Neural progenitor cell (in vitro differentiated cells): ENCODE data around the gene OR10R2.

ENCODE experiments used
- CTCF ChIP-seq: fragments of 200-600 bp; sonication (generic); IDR thresholded peaks from 2 replicates; pipeline ENCODE4 v1.5.1; 2017; ENCODE audit warnings: antibody characterized with exemption, mild to moderate bottlenecking
- EZH2 ChIP-seq: fragments of 200-600 bp; sonication (generic); IDR thresholded peaks from 2 replicates; pipeline ENCODE4 v1.6.1; 2017; ENCODE audit warnings: antibody characterized with exemption, mild to moderate bottlenecking, moderate library complexity

- TF ChIP-seq CTCF (no peak), EZH2 (no peak)
These were observed 26.6 kb upstream of the OR10R2 start for GRCh38 chr1:158445376-158445775.
